CD1c-positive myeloid dendritic cell (primary cell): ENCODE data around the gene PALD1.
"Not testable (repeated sequence)": the region's sequence is repeated elsewhere in the genome, so short reads cannot be mapped to it uniquely, and the experiment has no call there.

Experiments used
- DNase-seq: peaks from one replicate; pipeline ENCODE4 v3.0.0-alpha.2; 2016; ENCODE audit errors: extremely low spot score

Gene PALD1

GRCh38 chr10:70603449-70603801 lies 124.9 kb downstream of the PALD1 start:
- no peak for DNase-seq

- no peak for DNase-seq
These were observed 125.5 kb downstream of the PALD1 start for GRCh38 chr10:70604106-70604505.

DNA sequence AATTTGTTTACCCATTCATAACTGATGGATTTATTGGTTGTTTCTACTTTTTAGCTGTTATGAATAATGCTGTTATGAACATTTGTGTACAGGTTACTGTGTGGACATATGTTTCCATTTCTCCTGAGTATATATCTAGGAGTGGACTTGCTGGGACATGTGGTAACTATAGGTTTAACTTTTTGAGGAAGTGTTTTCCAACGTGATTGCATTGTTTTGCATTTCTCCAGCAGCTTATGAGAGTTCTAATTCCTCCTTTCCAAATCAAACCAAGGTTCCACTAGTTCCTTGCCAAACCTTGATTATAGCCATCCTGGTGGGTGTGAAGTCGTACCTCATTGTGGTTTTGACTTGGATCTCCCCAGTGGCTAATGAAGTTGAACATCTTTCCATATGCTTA lies 126.6 kb downstream of the PALD1 start:
- DNase-seq: peak; percentile 47

DNA sequence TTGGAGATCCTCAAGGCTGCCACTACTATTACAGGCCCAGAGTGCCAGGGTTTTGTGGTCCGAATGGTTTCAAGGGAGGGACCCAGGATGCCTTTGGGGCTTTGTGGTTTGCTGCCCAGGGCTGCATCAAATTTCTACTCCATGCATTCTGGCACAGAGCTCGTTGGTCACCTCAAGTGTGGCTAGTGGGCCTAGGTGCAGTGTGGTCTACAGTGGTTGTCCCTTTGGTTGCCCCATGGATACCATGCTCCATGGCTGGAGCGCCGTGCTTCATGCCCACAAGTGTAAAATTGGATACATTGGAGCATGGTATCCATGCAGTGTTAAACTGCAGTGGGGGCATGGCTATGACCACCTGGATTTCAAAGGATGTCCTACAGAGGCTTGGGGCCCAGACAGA lies 129.4 kb downstream of the PALD1 start:
- DNase-seq: no peak

DNA sequence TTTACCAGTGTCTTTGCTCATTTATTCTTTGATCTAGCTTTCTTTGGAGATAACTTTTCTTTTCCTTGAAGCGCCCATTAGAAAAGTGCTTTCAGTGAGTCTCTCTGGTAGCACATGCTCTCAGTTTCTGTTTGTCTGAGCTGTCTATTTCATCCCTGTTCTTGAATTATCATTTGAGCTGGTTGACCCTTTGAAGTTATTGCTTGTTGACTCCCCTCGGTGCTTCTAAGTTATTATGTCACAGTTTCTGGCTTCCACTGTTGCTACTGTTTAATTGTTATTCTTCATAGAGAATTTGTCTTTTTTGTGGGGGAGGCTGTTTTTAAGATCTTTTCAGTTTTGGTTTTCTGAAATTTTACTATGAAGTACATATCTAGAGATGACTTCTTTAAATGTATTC lies 135.4 kb downstream of the PALD1 start:
- DNase-seq: no peak

GRCh38 chr10:70614364-70614763 lies 135.8 kb downstream of the PALD1 start:
- DNase-seq: not testable (repeated sequence)

- DNase-seq: no peak
These were observed 136.6 kb downstream of the PALD1 start for GRCh38 chr10:70615211-70615610.

DNA sequence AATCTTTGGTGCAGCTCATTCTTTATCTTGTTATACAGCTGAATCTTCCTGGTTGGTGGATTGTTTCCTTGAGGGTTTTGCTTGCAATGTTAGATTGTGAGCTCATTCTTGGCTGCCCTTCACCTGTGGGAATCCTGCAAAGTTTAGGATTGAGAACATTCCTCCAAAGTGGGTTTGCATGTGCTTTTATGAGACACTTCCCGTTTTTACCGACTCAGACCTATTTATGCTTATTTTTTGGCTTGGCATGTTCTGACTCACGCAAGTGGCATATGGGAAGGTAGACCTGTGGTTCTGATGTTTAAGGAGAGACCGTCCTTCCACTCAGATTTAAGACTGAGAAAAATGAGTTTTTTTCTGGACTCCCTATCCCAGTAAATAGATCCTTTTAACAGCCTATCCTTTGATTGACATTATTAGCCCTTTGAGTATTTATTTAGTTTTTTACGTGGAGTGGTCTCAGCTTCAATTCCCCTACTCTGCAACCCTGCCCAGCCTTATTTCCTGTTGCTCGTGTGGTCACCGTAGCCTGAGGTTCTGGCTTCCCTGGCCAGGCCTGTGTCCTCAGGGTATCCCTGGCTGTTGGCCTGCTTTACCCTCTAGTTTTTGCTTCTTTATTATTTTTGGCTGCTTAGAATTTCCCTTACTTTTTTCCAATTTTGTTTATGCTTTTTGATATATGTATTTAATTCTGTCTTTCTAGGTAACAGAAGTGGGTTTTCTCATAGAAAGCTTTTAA lies 137.4 kb downstream of the PALD1 start:
- DNase-seq: peak; percentile 48

GRCh38 chr10:70616761-70617160 lies 138.2 kb downstream of the PALD1 start:
- DNase-seq: no peak
